Pons (tissue), 1 donor: ENCODE measurements around the gene RAB25.

ENCODE experiments used
- DNase-seq: peaks from one replicate; pipeline ENCODE4 v3.0.0-alpha.2; 2016; ENCODE audit warnings: low spot score

The RAB25 gene

DNA sequence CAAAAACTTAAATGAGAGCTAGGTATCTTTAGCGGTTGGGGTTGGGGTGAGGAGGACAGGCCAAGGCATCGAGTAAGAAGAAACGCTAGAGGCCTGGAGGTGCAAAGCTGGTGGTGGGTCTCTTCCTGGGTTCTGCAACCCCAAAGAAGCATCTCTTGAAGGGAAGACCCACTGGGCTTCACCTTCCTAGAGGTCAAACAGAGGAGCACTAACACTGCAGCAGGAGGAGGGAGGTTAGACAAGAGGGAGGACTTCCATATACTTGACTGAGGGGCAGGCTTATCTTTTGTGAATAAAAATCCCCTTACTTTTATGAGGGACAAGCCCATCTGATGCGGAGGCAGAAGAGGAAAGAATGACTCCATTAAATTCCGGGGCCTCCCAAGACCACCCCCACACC lies 18.8 kb downstream of the RAB25 start:
- DNase-seq, result no peak

DNA sequence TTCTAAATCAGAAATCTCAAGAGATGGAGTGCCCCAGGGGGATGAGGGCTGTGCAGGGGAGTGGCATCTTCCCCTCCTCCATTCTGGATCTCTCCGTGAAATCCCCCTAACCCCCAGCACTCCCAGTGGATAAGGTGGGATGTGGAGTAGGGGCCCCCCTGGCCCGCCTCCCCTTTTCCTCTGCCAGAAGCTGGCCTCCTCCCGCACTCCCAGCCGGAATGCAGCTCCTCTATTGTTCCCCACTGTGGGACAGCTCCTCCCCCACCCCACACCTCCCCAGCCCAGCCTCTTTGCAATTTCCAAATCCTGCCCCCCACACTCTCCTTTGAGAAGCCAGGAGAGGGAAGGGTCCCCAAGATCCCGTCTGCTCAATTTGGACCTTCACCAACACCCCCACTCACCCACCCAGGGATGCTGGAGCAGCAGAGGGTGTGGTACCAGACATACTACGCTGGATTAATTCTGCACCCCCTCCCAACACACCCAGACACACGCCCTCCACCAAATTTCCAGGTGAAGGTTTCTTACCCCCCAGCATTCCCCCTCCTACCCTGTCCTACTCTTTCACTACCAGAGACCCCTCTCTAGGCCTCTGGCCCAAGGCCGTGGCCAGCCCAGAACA lies 19.4 kb downstream of the RAB25 start:
- DNase-seq, result no peak

DNA sequence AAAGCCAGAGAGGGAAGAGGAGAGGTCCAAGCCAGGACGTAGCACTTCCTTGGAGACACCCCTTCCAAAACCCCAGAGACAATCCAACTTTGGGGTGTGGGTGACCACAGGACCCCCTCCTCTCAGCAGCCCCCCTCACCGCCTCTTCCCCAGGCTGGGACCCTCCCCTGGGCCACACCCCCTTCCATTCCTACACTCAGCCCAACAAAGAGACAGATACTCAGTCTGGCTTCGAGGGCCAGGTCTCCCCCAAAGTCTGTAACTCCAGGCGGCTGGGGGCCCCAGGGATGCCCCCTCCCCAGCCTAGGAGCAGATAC lies 19.9 kb downstream of the RAB25 start:
- no peak for DNase-seq

DNA sequence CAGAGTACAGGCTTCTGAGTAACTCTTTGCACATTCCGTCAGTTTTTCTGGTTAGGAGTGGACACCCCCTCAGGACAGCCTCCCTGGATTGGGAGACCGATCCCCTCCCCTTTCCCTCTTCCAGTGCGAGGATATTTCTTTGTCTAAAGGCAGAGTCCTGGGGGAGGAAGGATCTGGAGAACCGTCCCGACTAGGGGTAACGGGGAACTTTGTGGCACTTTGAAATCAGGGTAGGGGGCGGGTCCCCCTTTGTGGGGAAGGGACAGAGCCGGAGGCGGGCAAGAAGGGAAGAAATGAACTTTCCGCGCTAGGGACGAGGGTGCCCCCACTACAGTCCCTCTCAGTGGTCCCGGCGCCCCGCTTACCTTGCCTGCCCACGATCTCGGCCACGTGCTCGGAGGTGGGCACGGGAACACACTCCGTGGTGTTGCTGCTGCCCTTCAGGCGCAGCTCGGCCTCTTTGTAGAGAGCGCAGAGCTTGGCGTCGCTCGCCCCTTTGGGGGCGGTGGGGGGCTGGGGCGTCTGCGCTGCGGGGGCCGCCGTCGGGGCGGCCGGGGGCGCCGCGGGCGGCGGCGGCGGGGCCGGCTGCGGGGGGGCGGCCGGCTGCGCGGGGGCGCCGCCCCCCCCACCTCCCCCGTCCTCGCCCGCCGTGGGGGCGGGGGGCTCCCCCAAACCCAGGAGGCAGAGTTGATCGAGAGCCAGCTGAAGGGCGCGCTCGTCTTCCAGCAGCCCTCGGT lies 20.4 kb downstream of the RAB25 start:
- DNase-seq, result no peak

DNA sequence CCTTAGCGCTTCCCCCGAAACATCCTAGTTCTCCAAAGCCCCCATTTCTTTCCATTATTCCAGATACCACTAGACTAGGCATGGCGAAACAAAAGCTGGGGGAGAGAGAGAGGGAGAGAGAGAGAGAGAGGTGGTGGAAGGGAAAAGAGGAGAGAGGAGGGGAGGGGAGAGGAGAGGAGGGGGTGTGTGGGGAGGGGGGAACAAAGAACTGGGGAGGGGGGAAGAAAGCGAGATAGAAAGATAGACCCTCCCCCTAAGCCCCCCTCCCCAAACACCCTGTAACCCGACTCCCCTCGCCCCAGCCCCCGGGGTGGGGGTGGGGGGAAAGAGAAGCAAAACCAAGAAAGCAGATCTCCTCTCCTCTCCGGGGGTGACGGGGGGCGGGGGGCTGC lies 21.0 kb downstream of the RAB25 start:
- DNase-seq, result no peak

DNA sequence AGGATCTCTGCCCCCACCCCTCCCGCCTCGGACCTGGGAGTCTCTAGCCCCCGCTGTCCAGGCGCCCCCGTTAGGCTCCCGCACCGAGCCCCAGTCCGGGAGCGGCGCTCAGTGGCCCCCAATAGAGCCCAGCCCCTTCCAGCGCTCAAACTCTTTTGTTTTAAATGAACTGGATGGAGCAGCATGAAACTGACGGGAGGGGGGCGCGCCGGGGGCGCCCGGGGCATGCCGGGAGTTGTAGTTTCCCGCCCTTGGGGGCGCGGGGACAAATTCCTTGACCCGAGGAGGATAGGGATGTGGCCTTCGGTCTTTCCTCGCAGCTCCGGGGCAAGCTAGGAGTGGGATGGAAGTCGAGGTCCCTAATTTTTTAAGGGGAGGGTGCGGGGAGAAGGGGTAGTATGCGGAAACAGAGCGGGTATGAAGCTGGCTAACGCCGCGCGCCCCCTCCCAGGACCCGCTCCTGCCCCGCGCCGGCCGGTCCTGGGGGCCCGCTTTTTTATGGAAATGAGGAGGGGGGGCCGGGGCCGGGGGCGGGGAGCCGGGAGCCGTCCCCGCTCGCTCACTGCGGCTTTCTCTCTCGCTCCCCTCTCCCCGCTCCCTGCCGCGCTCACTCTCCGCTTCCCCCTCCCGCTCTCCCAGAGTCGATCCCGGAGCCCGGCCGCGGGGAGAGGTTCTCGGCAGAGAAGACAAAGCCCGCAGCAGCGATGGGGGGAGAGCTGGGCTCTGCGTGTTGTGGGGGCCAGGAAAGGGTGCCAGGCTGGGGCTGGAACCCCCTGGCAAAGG lies 21.5 kb downstream of the RAB25 start, which contains the start of gene MEX3A:
TSS of gene MEX3A (minus strand) at position 157 of the 783 bp plus-strand sequence. CDS start 467 bp downstream, outside the sequence.
- DNase-seq, result peak; percentile 63

DNA sequence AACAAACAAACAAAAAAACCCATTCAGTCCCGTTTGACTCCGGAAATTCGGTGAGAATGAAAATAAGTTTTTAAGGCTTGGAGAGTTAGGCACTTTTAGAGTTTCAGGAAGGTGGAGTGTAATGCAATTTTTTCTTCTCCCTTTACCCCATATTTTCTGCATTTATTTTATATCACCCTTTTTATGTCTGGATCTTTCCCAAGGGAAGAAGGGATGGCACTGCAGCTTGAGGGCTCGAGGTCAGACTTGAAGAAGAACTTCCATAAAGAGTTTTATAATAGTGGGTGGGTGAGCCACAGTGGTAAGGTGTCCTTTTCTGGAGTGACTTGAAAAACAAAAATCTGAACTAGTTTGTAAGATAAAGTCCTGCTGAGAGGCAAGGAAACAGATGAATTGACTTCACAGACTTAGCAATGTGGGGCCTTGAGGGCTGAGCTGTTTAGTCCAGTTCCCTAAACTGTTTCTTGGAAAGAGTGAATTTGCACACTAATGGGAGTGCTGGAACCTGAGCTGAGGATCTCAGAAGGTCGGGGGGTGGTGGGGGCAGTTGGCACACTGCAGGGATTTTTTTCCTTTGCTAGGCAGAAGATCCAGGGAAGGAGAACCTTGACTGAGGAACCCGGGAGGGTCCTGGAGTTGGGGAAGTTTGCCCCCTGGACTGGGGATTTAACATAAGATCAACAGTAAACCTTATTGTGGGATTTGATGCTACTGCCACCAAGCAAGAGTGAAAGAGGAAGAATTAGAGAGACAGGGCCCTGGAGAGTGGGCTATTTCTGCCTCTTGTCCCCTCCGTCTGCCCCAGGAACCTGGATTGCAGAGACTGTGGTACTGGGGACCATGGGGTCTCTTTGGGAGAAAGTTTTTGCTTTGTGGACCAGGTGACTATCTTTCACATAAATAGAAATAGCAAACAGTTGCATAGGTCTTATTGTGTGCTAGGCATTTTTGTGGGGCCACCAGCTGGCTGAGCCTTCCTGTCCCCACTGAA lies 23.1 kb downstream of the RAB25 start:
- DNase-seq, result no peak

DNA sequence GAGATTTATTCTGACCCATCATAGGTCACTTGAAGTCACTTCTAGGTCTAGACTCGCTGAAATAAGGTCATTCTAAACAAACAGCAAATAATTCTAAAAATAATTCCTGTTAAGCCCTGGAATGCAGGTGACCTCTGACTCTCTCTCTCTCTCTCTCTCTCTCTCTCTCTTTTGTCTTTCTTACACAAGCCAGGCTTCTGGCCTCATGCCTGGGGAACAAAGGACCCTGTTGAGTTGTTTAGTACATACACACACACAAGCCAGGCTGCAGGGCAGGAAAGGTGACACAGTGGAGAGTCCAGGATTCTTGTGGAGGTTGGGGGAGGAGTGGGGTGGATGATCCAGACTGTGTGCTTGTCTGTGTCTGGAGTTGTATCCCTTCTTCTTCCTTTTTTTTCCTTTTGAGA lies 25.3 kb downstream of the RAB25 start:
- no peak for DNase-seq

DNA sequence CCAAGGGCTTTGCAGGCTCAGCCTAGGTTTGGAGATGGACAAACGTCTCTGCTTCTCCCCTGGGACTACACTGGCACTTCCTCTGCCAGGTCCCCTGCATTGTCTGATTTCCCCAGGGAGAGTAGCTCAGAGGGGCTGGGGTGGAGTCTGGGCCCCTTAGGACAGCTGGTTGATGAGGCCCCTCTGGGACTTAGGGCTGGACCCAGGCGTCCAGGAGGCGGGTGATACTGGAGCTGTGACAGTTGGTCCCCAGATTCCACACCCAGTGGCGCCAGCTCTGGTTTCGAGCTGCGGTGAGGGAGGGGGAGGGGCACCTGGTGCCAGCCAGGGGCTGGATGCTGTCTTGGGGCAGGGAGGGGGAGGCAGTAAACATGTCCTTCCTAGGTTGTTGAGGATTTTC lies 28.7 kb downstream of the RAB25 start:
- DNase-seq, result no peak

DNA sequence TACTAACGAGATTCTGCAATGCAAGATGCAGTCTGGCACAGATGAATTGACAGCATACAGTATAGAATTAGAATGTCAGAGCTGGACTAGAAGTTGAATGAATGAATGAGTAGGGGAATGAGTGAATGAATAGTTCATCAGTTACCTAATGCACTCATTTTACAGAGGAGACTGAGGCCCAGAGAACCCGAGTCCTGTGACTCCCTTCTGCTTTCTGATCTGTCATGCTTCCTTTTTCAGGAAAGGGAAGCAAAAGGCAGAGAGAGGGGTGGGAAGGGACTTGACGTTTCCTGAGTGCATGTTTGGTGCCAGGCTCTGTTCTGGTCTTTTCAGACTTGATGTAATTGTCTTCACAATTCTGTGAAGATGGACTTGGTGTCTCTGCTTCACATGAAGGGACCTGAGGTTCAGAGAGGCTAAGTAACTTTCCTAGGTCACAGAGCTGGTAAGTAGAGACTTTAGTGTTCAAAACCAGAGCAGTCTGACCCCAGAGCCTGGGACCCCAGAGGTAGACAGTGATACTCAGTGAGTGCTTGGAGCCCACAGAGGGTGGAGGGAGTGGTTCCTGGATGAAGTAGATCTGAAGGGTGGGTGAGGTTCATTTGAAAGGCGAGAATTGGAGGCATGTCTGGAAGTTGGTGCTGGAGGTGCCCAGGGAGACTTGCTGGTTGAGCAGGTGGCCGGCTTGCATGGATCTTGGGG lies 29.3 kb downstream of the RAB25 start:
- DNase-seq, result peak; percentile 79

DNA sequence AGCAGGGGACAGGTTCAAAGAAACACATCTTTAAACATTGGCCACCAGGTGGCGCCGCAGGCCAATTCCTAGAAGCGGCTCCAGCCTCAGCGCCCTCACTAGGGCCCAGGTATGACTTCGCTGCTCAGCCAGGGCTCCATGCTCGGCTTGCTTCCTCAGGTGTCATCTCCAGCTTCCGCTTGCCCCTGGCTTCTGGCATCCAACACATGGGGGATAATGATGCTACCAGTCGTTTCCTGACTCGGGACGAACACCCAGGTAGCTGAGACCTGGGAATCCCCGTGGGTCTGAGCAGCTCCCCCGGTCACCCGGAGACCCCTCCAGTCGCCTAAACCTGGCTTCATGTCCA lies 29.9 kb downstream of the RAB25 start:
- peak; percentile 86 for DNase-seq

DNA sequence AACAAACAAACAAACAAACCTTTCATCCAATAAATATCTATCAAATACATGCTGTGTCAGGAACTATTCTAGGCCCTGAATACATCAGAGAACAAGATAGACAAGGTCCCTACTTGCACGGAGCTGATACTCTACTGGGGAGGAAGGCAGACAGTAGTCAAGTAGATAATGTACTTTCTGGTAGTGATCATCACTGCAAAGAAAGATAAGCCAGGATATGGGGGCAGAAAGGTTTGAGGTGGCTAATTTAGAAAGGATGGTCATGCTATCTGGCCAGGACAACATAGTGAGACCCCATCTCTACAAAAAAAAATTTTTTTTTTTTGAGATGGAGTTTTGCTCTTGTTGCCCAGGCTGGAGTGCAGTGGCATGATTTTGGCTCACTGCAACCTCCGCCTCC lies 30.6 kb downstream of the RAB25 start:
- DNase-seq, result no peak

DNA sequence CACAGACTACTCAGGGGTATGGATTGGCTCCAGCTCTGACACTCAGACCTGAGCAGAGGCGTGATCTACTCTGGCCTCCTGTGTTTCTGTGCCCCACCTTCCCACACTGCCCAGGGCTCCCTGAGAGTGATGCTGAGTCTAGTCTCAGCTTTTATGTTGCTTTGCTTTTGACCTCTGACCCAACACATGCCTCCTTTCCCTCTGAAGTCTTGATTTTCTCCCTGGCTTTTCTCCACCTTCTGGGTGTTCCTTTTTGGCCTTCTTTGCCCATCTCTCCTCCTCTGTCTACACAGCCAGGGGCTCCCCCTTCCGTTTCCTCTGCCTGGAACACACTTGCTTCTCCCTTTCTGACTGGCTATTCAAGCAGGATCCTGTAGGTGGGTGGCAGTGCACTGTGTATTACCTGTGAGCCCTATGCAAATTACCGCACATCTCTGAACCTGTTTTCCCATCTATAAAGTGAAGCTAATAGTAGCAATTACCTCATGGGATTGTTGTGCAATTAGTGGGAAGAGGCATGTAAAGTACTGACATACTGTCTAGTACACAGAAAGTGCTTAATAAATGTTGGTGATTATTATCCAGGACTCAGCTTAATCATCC lies 35.0 kb downstream of the RAB25 start:
- DNase-seq, result no peak

DNA sequence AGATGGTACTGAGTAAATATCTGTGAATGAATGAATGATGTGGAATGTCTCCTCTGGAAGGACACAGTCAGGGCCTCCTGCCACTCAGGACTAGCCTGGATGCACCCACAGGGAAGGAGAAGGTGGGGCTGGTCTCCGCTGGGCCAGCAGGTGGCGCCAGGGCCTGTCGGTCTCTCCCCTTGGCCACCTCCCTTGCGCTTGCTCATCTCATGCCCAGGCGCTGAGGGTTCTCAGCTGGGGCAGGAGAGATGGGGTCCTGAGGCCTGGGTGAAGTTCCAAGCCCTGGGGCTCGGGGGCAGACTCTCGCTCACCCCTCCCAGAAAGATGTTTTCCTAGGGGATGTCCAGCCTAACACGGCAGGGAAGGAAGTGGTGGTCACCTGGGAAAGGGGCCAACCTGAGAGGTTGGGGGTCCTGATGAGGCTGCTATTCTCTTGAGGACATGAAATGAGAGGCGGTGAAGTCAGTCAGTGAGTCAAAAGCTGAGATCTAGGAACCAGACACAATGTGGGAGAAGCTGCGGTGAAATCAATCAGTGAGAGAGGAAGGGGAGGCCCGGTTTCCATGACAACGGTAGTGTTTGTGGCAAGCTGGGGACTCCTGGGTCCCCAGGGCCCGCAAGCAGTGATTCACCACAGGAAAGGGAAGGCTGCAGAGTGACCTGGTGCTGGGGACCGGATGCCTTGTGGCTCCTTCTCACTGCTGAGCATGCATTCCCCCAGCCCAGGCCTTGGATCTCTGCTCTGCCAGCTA lies 35.9 kb downstream of the RAB25 start:
- DNase-seq, result peak; percentile 79

DNA sequence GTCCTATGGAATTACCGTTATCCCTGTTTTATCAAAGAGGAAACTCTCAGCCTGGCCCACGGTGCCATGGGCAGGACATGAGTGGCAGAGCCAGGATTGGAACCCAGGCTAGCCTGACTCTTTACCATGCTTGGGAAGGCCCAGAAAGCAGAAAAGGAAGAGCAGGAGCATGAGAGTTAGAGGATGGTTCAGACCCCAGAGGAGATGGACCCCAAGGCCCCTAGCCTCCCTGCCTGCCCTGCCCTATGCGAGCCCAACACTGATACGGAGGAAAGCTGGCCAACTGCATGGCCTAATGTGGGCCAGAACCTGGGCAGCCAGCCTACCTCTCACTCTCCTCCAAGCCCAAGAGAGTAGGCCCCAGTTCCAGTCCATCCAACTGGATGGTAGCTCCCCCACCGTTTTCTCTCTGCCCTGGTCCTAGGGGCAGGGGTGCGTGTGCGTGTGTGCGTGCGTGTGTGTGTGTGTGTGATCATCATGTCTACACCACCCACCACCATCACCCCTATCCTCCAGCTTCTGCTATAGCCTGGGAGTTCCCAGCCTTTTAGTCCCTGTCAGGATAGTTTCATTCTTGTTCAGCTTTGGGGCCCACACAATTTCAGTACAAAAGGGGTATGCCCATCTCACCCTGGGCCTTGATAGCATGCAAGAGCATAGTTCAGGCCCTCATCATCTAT lies 36.7 kb downstream of the RAB25 start:
- DNase-seq, result no peak

DNA sequence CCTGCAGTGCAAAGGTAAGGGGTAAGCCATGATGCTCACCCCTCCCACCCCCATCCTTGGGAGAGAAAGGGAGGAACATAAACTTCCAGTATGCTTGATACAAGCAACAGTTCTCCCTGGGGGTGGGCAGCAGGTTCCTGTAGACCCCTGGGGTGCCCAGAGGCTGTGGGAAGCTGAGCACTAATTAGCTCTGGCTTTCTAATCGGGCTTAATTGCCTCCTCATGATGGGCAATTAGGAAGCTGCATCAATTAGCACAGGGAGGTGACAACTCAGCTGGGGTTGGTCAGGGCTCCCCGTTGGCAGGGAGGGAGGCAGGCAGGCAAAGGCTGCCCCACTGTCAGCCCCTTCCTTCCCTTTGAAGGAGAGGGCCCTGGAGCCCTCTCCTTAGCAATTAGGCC lies 37.8 kb downstream of the RAB25 start:
- DNase-seq, result no peak

DNA sequence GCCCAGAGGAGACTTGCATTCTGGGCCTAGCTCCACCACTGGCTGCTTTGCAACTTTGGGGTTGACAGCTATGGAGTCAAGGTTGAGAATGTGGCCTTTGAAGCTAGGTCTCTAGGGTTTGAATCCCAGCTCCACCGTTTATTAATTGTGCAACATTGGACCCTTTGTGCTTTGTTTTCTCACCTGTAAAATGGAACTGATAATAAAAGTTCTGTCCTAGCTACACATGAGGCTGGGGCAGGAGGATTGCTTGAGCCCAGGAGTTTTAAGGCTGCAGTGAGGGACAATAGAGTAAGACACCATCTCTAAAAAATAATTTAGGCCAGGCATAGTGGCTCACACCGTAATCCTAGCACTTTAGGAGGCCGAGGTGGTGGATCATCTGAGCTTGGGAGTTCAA lies 38.3 kb downstream of the RAB25 start:
- DNase-seq, result no peak

DNA sequence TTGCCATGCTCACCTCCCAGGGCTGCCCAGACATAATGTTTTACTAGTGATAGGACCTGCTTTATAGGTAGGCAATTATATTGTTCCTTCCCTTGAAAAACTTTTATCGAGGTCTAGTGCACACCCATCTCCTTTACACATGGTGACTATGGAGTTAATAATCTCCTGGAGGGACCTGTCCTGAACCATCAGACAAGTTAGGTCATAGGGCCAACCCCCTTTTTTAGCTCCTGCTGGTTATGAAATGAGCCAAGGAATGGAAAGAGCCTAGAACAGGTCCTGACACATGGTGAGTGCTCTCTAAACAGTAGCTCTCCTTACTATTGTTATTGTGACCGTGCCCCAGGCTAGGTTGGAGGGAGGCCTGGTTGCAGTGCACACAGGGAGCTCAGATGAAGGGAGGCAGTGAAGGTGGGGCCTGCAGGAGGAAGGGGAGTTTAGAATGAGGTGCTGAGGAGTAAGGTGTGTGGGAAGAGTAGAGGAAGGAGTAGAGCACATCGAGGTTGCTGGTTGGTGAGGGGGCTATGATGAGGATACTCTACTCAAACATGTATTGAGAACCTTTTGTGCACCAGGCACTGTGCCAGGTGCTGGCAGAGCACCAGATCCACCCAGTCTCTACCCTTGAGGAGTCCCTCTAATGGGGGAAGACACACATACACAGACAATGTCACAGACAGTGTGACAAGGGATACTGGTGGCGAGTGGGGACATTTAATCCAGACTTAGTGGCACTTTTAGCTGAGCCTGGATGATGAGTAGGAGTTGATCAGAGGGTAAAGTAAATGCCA lies 39.4 kb downstream of the RAB25 start:
- no peak for DNase-seq

DNA sequence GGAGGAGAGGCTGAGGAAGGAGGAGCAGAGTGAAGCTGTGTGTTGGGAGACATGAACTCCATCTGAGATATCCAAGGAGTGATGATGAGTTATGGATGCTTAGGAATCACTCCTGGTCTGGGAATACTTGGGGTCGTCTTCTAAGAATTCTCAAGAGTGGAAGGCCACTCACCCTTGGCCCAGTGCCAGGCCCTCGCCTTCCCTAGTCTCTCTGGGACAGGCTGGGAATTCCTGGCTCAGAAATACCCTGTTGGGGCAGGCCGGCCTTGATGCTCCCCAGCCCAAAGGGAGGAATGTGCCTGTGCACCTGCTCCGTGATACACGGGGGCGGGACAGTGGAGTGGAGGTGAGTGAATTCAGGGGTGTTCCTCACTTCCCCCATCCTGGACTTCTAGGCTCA lies 40.9 kb downstream of the RAB25 start:
- DNase-seq, result no peak
